HepG2 (cell line): ENCODE results near the gene SRSF10. TPM values are rescaled to one million over a fixed set of nuclear protein-coding genes. Genes with fewer than 3 reads are reported as not detected.

ENCODE experiments used
- ATF3 ChIP-seq: sonication (generic); formaldehyde crosslinking; IDR thresholded peaks from 2 replicates; pipeline ENCODE4 v1.4.0; 2020; ENCODE audit warnings: missing genetic modification reagents
- ATF4 ChIP-seq, 2 experiments: fragments of 450-650 bp in 1 of 2; sonication (generic) in 1 of 2; formaldehyde crosslinking; IDR thresholded peaks; 2 replicates each; pipeline versions ENCODE4 v1.5.0 to v1.8.0; 2020 to 2022; ENCODE audit warnings: mild to moderate bottlenecking in 1 of 2, missing genetic modification reagents in 1 of 2
- MLXIP ChIP-seq: sonication (generic); formaldehyde crosslinking; IDR thresholded peaks from 2 replicates; pipeline ENCODE4 v1.9.0; 2021; ENCODE audit warnings: missing genetic modification reagents, borderline replicate concordance
- PRMT3 ChIP-seq: sonication (generic); formaldehyde crosslinking; IDR thresholded peaks from 2 replicates; pipeline ENCODE4 v1.8.1; 2022; ENCODE audit warnings: low read depth, mild to moderate bottlenecking, moderate library complexity, missing genetic modification reagents, borderline replicate concordance
- SKI ChIP-seq: fragments of 450-650 bp; IDR thresholded peaks from one replicate; pipeline ENCODE4 v1.6.1; 2018; ENCODE audit warnings: mild to moderate bottlenecking; ENCODE audit not compliant: partially characterized antibody
- ZBTB49 ChIP-seq: sonication (generic); formaldehyde crosslinking; IDR thresholded peaks from 2 replicates; pipeline ENCODE4 v1.4.0; 2020; ENCODE audit warnings: missing genetic modification reagents, borderline replicate concordance
- polyA plus RNA-seq, 8 experiments: library from polyadenylated mRNA; depleted of rRNA in 3 of 8; stranded (reverse) in 7 of 8; unstranded in 1 of 8; fragments of >200 nt; fragmentation: Illumina TruSeq in 4 of 8; extraction: Trizol in 4 of 8; gene quantifications; 2 replicates each; pipeline versions ENCODE4 v1.2.1 to v1.2.3, GENCODE V29; 2011 to 2016; ENCODE audit warnings: low read depth in 4 of 8, missing spikeins in 1 of 8, mixed read lengths in 1 of 8; ENCODE audit not compliant: insufficient read depth in 1 of 8
- total RNA-seq, 5 experiments: library from RNA; depleted of rRNA; stranded (reverse); fragments of >200 nt; fragmentation: Illumina TruSeq; extraction: Trizol; gene quantifications; 2 replicates each; pipeline ENCODE4 v1.2.3, GENCODE V29; 2016; ENCODE audit warnings: low read depth in 1 of 5
- TF ChIP-seq, protein P1 (sequence below): sonication (generic); formaldehyde crosslinking; IDR thresholded peaks from 2 replicates; pipeline ENCODE4 v1.5.1; 2020; ENCODE audit warnings: mild to moderate bottlenecking, moderate library complexity, missing genetic modification reagents
- TF ChIP-seq, protein P2 (sequence below): sonication (generic); formaldehyde crosslinking; IDR thresholded peaks from 2 replicates; pipeline ENCODE4 v1.4.0; 2020; ENCODE audit warnings: missing genetic modification reagents
- TF ChIP-seq, protein P3 (sequence below): sonication (generic); formaldehyde crosslinking; IDR thresholded peaks from 2 replicates; pipeline ENCODE4 v1.4.0; 2020; ENCODE audit warnings: missing genetic modification reagents

SRSF10 gene
- total and polyA plus RNA-seq, 2 of the 13 experiments (the other 11 are each of a cell fraction or from before 2014, with no cell fraction given), result 126 to 186 TPM

DNA sequence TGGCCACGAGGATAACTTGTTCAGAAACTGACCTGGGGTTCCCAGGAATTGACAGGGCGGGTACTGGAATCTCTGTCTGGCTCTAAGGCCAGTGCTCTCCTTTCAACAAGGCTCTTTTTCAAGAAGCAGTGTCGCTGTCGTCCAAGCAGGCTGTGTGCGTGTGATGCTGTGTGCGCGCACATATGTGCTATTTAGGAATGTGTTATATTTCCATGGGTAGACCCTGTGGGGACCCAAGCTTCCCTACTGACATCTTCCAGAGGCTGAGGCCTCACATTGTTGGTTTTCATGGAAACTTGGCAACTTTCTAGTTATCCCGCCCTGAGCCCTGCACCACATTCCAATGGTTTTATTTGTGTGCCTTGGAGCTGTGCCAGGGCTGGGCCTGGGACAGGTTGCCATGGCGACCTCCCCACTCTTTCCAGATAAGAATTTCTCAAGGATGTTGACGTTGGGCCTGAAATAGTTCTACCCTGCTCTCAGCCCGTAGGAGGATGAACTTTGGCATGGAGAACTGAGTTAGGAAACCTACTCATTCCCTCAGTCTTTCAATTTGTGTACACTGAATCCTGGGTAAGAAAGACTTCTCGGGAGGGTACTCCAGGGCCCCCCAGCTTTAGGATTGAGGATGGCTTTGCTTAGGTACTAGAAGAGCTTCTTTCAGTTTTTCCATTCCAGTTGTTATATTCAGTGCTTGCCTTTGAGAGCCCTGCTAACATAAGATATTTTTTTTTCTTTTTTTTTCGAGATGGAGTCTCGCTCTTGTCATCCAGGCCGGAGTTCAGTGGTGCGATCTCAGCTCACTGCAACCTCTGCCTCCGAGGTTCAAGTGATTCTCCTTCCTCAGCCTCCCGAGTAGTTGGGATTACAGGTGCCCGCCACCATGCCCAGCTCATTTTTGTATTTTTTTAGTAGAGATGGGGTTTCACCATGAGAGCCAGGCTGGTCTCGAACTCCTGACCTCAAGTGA, 38.8 kb upstream of the SRSF10 start (continued):
- TF ChIP-seq ZBTB49 (no peak), SKI (peak; percentile 41), ATF4 (CRISPR knock-in tag; IDR thresholded peaks at IDR 0.05) (no peak), PRMT3 (CRISPR knock-in tag) (no peak), MLXIP (CRISPR knock-in tag) (no peak), ATF3 (CRISPR knock-in tag) (peak; percentile 37; the same call in 1 of the 2 replicates)
- TF ChIP-seq, protein P1, sequence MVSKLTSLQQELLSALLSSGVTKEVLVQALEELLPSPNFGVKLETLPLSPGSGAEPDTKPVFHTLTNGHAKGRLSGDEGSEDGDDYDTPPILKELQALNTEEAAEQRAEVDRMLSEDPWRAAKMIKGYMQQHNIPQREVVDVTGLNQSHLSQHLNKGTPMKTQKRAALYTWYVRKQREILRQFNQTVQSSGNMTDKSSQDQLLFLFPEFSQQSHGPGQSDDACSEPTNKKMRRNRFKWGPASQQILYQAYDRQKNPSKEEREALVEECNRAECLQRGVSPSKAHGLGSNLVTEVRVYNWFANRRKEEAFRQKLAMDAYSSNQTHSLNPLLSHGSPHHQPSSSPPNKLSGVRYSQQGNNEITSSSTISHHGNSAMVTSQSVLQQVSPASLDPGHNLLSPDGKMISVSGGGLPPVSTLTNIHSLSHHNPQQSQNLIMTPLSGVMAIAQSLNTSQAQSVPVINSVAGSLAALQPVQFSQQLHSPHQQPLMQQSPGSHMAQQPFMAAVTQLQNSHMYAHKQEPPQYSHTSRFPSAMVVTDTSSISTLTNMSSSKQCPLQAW (CRISPR knock-in tag), result peak; percentile 59; the same call in 1 of the 2 replicates
- TF ChIP-seq, protein P2, sequence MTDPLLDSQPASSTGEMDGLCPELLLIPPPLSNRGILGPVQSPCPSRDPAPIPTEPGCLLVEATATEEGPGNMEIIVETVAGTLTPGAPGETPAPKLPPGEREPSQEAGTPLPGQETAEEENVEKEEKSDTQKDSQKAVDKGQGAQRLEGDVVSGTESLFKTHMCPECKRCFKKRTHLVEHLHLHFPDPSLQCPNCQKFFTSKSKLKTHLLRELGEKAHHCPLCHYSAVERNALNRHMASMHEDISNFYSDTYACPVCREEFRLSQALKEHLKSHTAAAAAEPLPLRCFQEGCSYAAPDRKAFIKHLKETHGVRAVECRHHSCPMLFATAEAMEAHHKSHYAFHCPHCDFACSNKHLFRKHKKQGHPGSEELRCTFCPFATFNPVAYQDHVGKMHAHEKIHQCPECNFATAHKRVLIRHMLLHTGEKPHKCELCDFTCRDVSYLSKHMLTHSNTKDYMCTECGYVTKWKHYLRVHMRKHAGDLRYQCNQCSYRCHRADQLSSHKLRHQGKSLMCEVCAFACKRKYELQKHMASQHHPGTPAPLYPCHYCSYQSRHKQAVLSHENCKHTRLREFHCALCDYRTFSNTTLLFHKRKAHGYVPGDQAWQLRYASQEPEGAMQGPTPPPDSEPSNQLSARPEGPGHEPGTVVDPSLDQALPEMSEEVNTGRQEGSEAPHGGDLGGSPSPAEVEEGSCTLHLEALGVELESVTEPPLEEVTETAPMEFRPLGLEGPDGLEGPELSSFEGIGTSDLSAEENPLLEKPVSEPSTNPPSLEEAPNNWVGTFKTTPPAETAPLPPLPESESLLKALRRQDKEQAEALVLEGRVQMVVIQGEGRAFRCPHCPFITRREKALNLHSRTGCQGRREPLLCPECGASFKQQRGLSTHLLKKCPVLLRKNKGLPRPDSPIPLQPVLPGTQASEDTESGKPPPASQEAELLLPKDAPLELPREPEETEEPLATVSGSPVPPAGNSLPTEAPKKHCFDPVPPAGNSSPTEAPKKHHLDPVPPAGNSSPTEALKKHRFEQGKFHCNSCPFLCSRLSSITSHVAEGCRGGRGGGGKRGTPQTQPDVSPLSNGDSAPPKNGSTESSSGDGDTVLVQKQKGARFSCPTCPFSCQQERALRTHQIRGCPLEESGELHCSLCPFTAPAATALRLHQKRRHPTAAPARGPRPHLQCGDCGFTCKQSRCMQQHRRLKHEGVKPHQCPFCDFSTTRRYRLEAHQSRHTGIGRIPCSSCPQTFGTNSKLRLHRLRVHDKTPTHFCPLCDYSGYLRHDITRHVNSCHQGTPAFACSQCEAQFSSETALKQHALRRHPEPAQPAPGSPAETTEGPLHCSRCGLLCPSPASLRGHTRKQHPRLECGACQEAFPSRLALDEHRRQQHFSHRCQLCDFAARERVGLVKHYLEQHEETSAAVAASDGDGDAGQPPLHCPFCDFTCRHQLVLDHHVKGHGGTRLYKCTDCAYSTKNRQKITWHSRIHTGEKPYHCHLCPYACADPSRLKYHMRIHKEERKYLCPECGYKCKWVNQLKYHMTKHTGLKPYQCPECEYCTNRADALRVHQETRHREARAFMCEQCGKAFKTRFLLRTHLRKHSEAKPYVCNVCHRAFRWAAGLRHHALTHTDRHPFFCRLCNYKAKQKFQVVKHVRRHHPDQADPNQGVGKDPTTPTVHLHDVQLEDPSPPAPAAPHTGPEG, result no peak
- TF ChIP-seq, protein P3, sequence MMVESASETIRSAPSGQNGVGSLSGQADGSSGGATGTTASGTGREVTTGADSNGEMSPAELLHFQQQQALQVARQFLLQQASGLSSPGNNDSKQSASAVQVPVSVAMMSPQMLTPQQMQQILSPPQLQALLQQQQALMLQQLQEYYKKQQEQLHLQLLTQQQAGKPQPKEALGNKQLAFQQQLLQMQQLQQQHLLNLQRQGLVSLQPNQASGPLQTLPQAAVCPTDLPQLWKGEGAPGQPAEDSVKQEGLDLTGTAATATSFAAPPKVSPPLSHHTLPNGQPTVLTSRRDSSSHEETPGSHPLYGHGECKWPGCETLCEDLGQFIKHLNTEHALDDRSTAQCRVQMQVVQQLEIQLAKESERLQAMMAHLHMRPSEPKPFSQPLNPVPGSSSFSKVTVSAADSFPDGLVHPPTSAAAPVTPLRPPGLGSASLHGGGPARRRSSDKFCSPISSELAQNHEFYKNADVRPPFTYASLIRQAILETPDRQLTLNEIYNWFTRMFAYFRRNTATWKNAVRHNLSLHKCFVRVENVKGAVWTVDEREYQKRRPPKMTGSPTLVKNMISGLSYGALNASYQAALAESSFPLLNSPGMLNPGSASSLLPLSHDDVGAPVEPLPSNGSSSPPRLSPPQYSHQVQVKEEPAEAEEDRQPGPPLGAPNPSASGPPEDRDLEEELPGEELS (CRISPR knock-in tag), result peak; percentile 86
